ENCODE data around the gene RECK. TPM values are rescaled to one million over a fixed set of nuclear protein-coding genes. Genes with fewer than 3 reads are reported as not detected.
A peak's percentile ranks its signal among the peaks of the same experiment; 100 is the strongest.
"Not testable (repeated sequence)": the region's sequence is repeated elsewhere in the genome, so short reads cannot be mapped to it uniquely, and the experiment has no call there.

RECK gene
- total RNA-seq, 1 experiment from 2014 or later: 36.1 TPM

GRCh38 chr9:36118706-36119105 lies 82.0 kb downstream of the RECK start:
- H3K27me3 ChIP-seq: no peaks in the 10 kb centered on the region
- peaks cover 58% of the 10 kb centered on the region for H3K36me3 ChIP-seq
- no peaks in the 10 kb centered on the region for H3K9me3 ChIP-seq
- DNase-seq: no peak
- H3K4me3 ChIP-seq: no peak overlapping the region

- Histone ChIP-seq H3K27me3 (no peaks in the 10 kb centered on the region), H3K9me3 (no peaks in the 10 kb centered on the region), H3K4me3 (no peak overlapping the region), H3K36me3 (peaks cover 52% of the 10 kb centered on the region)
- DNase-seq: no peak
Observed at GRCh38 chr9:36119476-36119875, 82.8 kb downstream of the RECK start.

- H3K4me3 ChIP-seq: no peak overlapping the region
- no peak for DNase-seq
- H3K36me3 ChIP-seq: peaks cover 52% of the 10 kb centered on the region
- no peaks in the 10 kb centered on the region for H3K9me3 ChIP-seq
- H3K27me3 ChIP-seq: no peaks in the 10 kb centered on the region
Observed at GRCh38 chr9:36120705-36121104, 84.0 kb downstream of the RECK start.

- no peak for DNase-seq
- no peak overlapping the region for H3K4me3 ChIP-seq
- no peaks in the 10 kb centered on the region for H3K9me3 ChIP-seq
- no peaks in the 10 kb centered on the region for H3K27me3 ChIP-seq
- H3K36me3 ChIP-seq: peaks cover 47% of the 10 kb centered on the region
Observed at GRCh38 chr9:36121971-36122370, 85.3 kb downstream of the RECK start.

GRCh38 chr9:36123515-36123914 lies 86.8 kb downstream of the RECK start:
- Histone ChIP-seq H3K4me3 (no peak overlapping the region), H3K9me3 (no peaks in the 10 kb centered on the region), H3K27me3 (no peaks in the 10 kb centered on the region), H3K36me3 (peaks cover 35% of the 10 kb centered on the region)
- DNase-seq: no peak

- Histone ChIP-seq H3K4me3 (no peak overlapping the region), H3K9me3 (no peaks in the 10 kb centered on the region), H3K27me3 (no peaks in the 10 kb centered on the region), H3K36me3 (peaks cover 23% of the 10 kb centered on the region)
- DNase-seq: no peak
Observed at GRCh38 chr9:36125062-36125855, 88.5 kb downstream of the RECK start.

- H3K36me3 ChIP-seq: peaks cover 21% of the 10 kb centered on the region
- no peak overlapping the region for H3K4me3 ChIP-seq
- no peaks in the 10 kb centered on the region for H3K9me3 ChIP-seq
- H3K27me3 ChIP-seq: no peaks in the 10 kb centered on the region
- DNase-seq: no peak
Observed at GRCh38 chr9:36126016-36126730, 89.5 kb downstream of the RECK start.

GRCh38 chr9:36127652-36128244 lies 91.0 kb downstream of the RECK start:
- Histone ChIP-seq H3K27me3 (no peaks in the 10 kb centered on the region), H3K9me3 (peaks cover 2% of the 10 kb centered on the region; the same call in 1 of the 2 replicates), H3K4me3 (no peak overlapping the region), H3K36me3 (peaks cover 6% of the 10 kb centered on the region)
- DNase-seq: no peak

GRCh38 chr9:36128349-36128748 lies 91.6 kb downstream of the RECK start:
- DNase-seq: no peak
- Histone ChIP-seq H3K9me3 (peaks cover 2% of the 10 kb centered on the region; the same call in 1 of the 2 replicates), H3K4me3 (no peak overlapping the region), H3K27me3 (no peaks in the 10 kb centered on the region), H3K36me3 (no peaks in the 10 kb centered on the region; the same call in 1 of the 2 replicates)

GRCh38 chr9:36129139-36129538 lies 92.4 kb downstream of the RECK start:
- no peak overlapping the region for H3K4me3 ChIP-seq
- no peak for DNase-seq
- peaks cover 2% of the 10 kb centered on the region; the same call in 1 of the 2 replicates for H3K9me3 ChIP-seq
- H3K27me3 ChIP-seq: no peaks in the 10 kb centered on the region
- H3K36me3 ChIP-seq: no peaks in the 10 kb centered on the region; the same call in 1 of the 2 replicates

- DNase-seq, H3K9me3 ChIP-seq, H3K36me3 ChIP-seq, H3K4me3 ChIP-seq, H3K27me3 ChIP-seq: not testable (repeated sequence)
Observed at GRCh38 chr9:36131666-36132065, 95.0 kb downstream of the RECK start.

GRCh38 chr9:36132086-36132485 lies 95.4 kb downstream of the RECK start:
- peaks cover 2% of the 10 kb centered on the region; the same call in 1 of the 2 replicates for H3K9me3 ChIP-seq
- no peak overlapping the region for H3K4me3 ChIP-seq
- peak; percentile 82 for DNase-seq
- H3K27me3 ChIP-seq: peaks cover 6% of the 10 kb centered on the region; the same call in 1 of the 2 replicates
- H3K36me3 ChIP-seq: no peaks in the 10 kb centered on the region

- H3K4me3 ChIP-seq: no peak overlapping the region
- no peak for DNase-seq
- H3K36me3 ChIP-seq: no peaks in the 10 kb centered on the region
- peaks cover 13% of the 10 kb centered on the region; the same call in 1 of the 2 replicates for H3K27me3 ChIP-seq
- peaks cover 2% of the 10 kb centered on the region; the same call in 1 of the 2 replicates for H3K9me3 ChIP-seq
Observed at GRCh38 chr9:36134761-36135505, 98.2 kb downstream of the RECK start.

GRCh38 chr9:36135741-36136271 lies 99.1 kb downstream of the RECK start:
- no peak for DNase-seq

GRCh38 chr9:36136272-36136893 lies 99.7 kb downstream of the RECK start, which contains the start of gene GLIPR2:
Gene GLIPR2, plus strand, starts transcription at chr9:36136733. Its CDS starts 46 bp downstream, at chr9:36136779.
- H3K27me3 ChIP-seq: peaks cover 13% of the 10 kb centered on the region; the same call in 1 of the 2 replicates
- H3K4me3 ChIP-seq: peak within 1 kb of the TSS; percentile 56
- peaks cover 2% of the 10 kb centered on the region; the same call in 1 of the 2 replicates for H3K9me3 ChIP-seq
- H3K36me3 ChIP-seq: no peaks in the 10 kb centered on the region
- DNase-seq: peak; percentile 87

More at GRCh38 chr9:36135741-36136271, 99.1 kb downstream of the RECK start:
- H3K27me3 ChIP-seq: peaks cover 13% of the 10 kb centered on the region; the same call in 1 of the 2 replicates
- H3K9me3 ChIP-seq: peaks cover 2% of the 10 kb centered on the region; the same call in 1 of the 2 replicates
- peak overlapping the region; percentile 56 for H3K4me3 ChIP-seq
- H3K36me3 ChIP-seq: no peaks in the 10 kb centered on the region
